ENCODE data around the gene MEF2B. TPM values are rescaled to one million over a fixed set of nuclear protein-coding genes. Genes with fewer than 3 reads are reported as not detected.

MEF2B gene
- total and polyA plus RNA-seq, 2 experiments from 2014 or later, result 7.4 to 8.3 TPM

DNA sequence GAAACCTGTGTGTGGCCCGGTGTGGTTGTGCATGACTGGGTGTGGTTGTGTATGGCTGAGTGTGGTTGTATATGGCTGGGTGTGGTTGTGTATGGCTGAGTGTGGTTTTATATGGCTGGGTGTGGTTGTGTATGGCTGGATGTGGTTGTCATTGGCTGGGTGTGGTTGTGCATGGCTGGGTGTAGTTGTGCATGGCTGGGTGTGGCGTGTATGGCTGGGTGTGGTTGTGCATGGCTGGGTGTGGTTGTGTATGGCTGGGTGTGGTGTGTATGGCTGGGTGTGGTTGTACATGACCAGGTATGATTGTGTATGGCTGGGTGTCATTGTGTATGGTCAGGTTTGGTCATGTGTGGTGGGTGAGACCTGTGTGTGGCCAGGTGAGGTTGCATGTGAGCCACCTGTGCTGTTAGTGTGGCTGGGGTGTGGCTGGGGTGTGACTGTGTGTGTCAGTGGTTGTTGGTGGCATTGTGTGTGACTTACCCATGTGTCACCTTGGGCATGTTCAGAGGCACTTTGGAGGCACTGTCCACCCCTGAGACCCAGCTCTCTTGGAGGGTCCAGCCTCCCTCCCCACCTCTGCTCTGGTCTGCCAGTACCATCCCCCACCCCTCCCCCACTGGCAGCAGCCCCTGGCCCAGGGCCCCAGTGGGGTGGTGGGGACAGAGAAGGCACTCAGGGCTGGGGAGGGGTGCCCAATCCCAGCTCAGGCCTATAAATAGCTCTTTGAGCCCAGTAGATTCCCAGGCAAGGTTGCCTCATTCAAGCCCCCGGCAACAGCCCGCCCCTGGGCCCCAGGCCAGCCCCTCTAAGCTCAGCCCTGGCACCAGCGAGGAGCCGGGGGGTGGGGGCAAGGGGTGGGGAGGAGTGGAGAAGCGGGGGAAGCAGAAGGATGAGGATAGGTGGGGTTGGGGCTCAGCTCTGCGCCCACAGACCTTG is 37.8 kb upstream of the MEF2B start:
- Mint-ChIP-seq H3K36me3 (ENCODE audit: low read depth) (peaks cover 2% of the 10 kb centered on the region; the same call in 2 of the 3 replicates), H3K4me3 (no peak overlapping the region), H3K27ac (no peak overlapping the region), H3K4me1 (peaks cover 3% of the 10 kb centered on the region; the same call in 1 of the 3 replicates), H3K27me3 (ENCODE audit: insufficient read depth, low read depth, poor library complexity) (peaks cover 85% of the 10 kb centered on the region), H3K9me3 (peaks cover 4% of the 10 kb centered on the region; the same call in 2 of the 3 replicates)
- ATAC-seq (no peak), DNase-seq (ENCODE audit: low spot score) (no peak)
- H3K79me2 ChIP-seq (replicated peaks; ENCODE audit: insufficient read depth), result no peaks in the 10 kb centered on the region
- H3K4me3 ChIP-seq, result no peak overlapping the region
- peaks cover 81% of the 10 kb centered on the region for H3K27me3 ChIP-seq (ENCODE audit: insufficient read depth)
- 0 out of 2 replicates have a peak, but pooled peaks cover 3% of the 10 kb centered on the region for H3F3A ChIP-seq (replicated peaks; ENCODE audit: low read depth)
- 0 out of 2 replicates have a peak, but pooled peaks cover 3% of the 10 kb centered on the region for H4K20me1 ChIP-seq (replicated peaks; ENCODE audit: insufficient read depth)
- no peak overlapping the region for H3K27ac ChIP-seq (ENCODE audit: low read depth)
- H3K36me3 ChIP-seq (ENCODE audit: insufficient read depth), result no peaks in the 10 kb centered on the region
- no peak overlapping the region for H3K4me2 ChIP-seq
- H3K4me1 ChIP-seq (ENCODE audit: insufficient read depth), result no peaks in the 10 kb centered on the region; the same call in 1 of the 2 replicates
- no peak for TF ChIP-seq ZNF331 (CRISPR knock-in tag; IDR thresholded peaks at IDR 0.05; ENCODE audit: low read depth)
- no peak overlapping the region for H2AFZ ChIP-seq
- no peaks in the 10 kb centered on the region for H3K9me2 ChIP-seq (ENCODE audit: insufficient read depth)

DNA sequence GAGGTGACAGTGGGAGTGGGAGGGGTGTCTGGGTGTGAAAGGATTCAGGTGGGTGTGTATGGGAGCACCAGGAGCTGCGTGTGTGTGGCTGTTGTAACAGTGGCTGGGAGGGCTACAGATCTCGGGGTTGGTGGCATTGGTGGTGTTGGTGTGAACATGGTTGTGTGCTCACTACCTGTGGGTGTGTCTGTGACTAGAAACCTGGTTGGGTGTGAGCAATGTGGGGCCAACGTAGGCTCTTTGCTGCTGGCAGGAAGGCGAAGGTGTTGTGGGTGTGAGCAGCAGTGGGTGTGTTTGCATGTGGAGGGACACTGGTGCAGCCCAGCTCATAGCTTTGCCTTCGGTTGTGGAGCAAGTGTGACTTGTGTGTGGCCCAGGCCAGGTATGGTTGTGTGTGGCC is 36.9 kb upstream of the MEF2B start:
- Mint-ChIP-seq H3K9me3 (peaks cover 4% of the 10 kb centered on the region; the same call in 2 of the 3 replicates), H3K27me3 (ENCODE audit: insufficient read depth, low read depth, poor library complexity) (peaks cover 80% of the 10 kb centered on the region), H3K27ac (no peak overlapping the region), H3K36me3 (ENCODE audit: low read depth) (peaks cover 11% of the 10 kb centered on the region; the same call in 2 of the 3 replicates), H3K4me1 (peaks cover 11% of the 10 kb centered on the region; the same call in 2 of the 3 replicates), H3K4me3 (no peak overlapping the region)
- H3F3A ChIP-seq (replicated peaks; ENCODE audit: low read depth), result 0 out of 2 replicates have a peak, but pooled peaks cover 9% of the 10 kb centered on the region
- no peak overlapping the region for H3K27ac ChIP-seq (ENCODE audit: low read depth)
- ATAC-seq (no peak), DNase-seq (ENCODE audit: low spot score) (no peak)
- H4K20me1 ChIP-seq (replicated peaks; ENCODE audit: insufficient read depth), result 0 out of 2 replicates have a peak, but pooled peaks cover 3% of the 10 kb centered on the region
- no peak overlapping the region for H3K4me2 ChIP-seq
- H3K4me1 ChIP-seq (ENCODE audit: insufficient read depth), result 0 out of 2 replicates have a peak, but pooled peaks cover 6% of the 10 kb centered on the region
- H3K4me3 ChIP-seq, result no peak overlapping the region
- H3K9me2 ChIP-seq (ENCODE audit: insufficient read depth), result no peaks in the 10 kb centered on the region
- no peak overlapping the region for H2AFZ ChIP-seq
- peaks cover 72% of the 10 kb centered on the region for H3K27me3 ChIP-seq (ENCODE audit: insufficient read depth)
- H3K79me2 ChIP-seq (replicated peaks; ENCODE audit: insufficient read depth), result no peaks in the 10 kb centered on the region
- H3K36me3 ChIP-seq (ENCODE audit: insufficient read depth), result no peaks in the 10 kb centered on the region
- TF ChIP-seq EZH2phosphoT487 (IDR thresholded peaks at IDR 0.05; ENCODE audit: unreplicated experiment) (no peak), CREB1 (CRISPR knock-in tag; IDR thresholded peaks at IDR 0.05; ENCODE audit: low read depth) (no peak), JUNB (IDR thresholded peaks at IDR 0.05; ENCODE audit: unreplicated experiment) (no peak), POLR2AphosphoS5 (IDR thresholded peaks at IDR 0.05; ENCODE audit: low read depth) (no peak), NANOG (IDR thresholded peaks at IDR 0.05; ENCODE audit: borderline replicate concordance) (no peak), ZNF114 (CRISPR knock-in tag; IDR thresholded peaks at IDR 0.05) (no peak), EZH2 (IDR thresholded peaks at IDR 0.05; ENCODE audit: low read depth, unreplicated experiment) (no peak), STAT1 (IDR thresholded peaks at IDR 0.05; ENCODE audit: unreplicated experiment) (no peak), ZNF331 (CRISPR knock-in tag; IDR thresholded peaks at IDR 0.05; ENCODE audit: low read depth) (no peak)
- TF ChIP-seq, protein P1, sequence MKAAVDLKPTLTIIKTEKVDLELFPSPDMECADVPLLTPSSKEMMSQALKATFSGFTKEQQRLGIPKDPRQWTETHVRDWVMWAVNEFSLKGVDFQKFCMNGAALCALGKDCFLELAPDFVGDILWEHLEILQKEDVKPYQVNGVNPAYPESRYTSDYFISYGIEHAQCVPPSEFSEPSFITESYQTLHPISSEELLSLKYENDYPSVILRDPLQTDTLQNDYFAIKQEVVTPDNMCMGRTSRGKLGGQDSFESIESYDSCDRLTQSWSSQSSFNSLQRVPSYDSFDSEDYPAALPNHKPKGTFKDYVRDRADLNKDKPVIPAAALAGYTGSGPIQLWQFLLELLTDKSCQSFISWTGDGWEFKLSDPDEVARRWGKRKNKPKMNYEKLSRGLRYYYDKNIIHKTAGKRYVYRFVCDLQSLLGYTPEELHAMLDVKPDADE (IDR thresholded peaks at IDR 0.05), result no peak
- TF ChIP-seq, protein P2, sequence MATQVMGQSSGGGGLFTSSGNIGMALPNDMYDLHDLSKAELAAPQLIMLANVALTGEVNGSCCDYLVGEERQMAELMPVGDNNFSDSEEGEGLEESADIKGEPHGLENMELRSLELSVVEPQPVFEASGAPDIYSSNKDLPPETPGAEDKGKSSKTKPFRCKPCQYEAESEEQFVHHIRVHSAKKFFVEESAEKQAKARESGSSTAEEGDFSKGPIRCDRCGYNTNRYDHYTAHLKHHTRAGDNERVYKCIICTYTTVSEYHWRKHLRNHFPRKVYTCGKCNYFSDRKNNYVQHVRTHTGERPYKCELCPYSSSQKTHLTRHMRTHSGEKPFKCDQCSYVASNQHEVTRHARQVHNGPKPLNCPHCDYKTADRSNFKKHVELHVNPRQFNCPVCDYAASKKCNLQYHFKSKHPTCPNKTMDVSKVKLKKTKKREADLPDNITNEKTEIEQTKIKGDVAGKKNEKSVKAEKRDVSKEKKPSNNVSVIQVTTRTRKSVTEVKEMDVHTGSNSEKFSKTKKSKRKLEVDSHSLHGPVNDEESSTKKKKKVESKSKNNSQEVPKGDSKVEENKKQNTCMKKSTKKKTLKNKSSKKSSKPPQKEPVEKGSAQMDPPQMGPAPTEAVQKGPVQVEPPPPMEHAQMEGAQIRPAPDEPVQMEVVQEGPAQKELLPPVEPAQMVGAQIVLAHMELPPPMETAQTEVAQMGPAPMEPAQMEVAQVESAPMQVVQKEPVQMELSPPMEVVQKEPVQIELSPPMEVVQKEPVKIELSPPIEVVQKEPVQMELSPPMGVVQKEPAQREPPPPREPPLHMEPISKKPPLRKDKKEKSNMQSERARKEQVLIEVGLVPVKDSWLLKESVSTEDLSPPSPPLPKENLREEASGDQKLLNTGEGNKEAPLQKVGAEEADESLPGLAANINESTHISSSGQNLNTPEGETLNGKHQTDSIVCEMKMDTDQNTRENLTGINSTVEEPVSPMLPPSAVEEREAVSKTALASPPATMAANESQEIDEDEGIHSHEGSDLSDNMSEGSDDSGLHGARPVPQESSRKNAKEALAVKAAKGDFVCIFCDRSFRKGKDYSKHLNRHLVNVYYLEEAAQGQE (IDR thresholded peaks at IDR 0.05; ENCODE audit: unreplicated experiment), result no peak
- TF ChIP-seq, protein P3, sequence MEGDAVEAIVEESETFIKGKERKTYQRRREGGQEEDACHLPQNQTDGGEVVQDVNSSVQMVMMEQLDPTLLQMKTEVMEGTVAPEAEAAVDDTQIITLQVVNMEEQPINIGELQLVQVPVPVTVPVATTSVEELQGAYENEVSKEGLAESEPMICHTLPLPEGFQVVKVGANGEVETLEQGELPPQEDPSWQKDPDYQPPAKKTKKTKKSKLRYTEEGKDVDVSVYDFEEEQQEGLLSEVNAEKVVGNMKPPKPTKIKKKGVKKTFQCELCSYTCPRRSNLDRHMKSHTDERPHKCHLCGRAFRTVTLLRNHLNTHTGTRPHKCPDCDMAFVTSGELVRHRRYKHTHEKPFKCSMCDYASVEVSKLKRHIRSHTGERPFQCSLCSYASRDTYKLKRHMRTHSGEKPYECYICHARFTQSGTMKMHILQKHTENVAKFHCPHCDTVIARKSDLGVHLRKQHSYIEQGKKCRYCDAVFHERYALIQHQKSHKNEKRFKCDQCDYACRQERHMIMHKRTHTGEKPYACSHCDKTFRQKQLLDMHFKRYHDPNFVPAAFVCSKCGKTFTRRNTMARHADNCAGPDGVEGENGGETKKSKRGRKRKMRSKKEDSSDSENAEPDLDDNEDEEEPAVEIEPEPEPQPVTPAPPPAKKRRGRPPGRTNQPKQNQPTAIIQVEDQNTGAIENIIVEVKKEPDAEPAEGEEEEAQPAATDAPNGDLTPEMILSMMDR (conservative IDR thresholded peaks at IDR 0.05; ENCODE audit: low read depth in 2 of 2), result no peak
